Fibroblast of villous mesenchyme (primary cell): Measurements from ENCODE around the gene CCDC63. TPM values are rescaled to one million over a fixed set of nuclear protein-coding genes. Genes with fewer than 3 reads are reported as not detected.

Source experiments
- DNase-seq: peaks from one replicate; pipeline ENCODE4 v3.0.0-alpha.2; 2010; ENCODE audit warnings: low read depth
- H3K4me3 ChIP-seq: 2 replicates; pipeline ENCODE4 v1.5.1; 2011; ENCODE audit warnings: low read depth, mild to moderate bottlenecking, low read length
- CTCF ChIP-seq: IDR thresholded peaks from 2 replicates; pipeline ENCODE4 v1.5.1; 2012; ENCODE audit warnings: low read depth, mild to moderate bottlenecking, low read length; ENCODE audit not compliant: insufficient read depth
- total RNA-seq: library from RNA; depleted of rRNA; stranded (reverse); fragments of >200 nt; gene quantifications from 2 replicates; pipeline ENCODE4 v1.2.3, GENCODE V29; 2012

Gene CCDC63
- total RNA-seq, 1 donor = not detected

GRCh38 chr12:110888256-110888991, 41.6 kb downstream of the CCDC63 start:
- no peak for TF ChIP-seq CTCF
- H3K4me3 ChIP-seq = no peak overlapping the region
- DNase-seq = no peak

GRCh38 chr12:110889361-110889760, 42.6 kb downstream of the CCDC63 start:
- DNase-seq = no peak
- TF ChIP-seq CTCF = no peak
- no peak overlapping the region for H3K4me3 ChIP-seq

DNA sequence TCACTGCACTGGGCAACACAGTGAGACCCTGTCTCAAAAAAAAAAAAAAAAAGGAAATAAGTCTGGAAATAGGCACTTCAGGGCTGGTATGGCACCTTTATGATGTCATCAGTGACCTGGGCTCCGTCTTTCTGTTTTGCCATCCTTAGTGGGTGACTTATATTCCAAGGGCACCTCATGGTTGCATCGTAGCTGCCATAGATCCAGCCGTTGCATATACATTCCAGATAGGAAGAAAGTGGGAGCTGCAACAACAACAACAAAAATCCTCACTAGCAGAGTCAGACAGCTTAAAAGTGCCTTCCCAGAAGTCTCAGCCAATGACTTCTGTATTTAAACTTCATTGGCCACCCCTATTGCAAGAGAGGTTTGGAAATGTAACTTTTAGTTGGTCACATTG, 47.2 kb downstream of the CCDC63 start:
- TF ChIP-seq CTCF = no peak
- DNase-seq = no peak
- no peak overlapping the region for H3K4me3 ChIP-seq

DNA sequence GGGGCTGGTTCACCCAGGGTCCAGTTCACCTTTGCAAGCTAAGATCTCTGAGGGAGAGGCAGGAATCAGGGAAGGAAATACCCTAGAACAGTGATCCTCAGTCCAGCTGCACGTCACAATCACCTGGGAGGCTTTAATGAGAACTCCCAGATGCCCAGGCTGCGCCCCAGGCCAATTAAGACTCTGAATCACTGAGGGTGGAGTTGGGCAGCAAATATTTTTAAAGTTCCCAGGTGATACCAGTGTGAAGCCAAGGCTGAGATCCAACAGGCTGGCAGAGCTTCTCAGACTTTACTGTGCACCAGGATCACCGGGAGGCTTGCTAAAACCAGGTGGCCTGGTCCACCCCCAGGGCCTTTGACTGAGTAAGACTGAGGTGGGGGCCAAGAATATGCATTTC, 49.8 kb downstream of the CCDC63 start:
- TF ChIP-seq CTCF = no peak
- DNase-seq = no peak
- no peak overlapping the region for H3K4me3 ChIP-seq

DNA sequence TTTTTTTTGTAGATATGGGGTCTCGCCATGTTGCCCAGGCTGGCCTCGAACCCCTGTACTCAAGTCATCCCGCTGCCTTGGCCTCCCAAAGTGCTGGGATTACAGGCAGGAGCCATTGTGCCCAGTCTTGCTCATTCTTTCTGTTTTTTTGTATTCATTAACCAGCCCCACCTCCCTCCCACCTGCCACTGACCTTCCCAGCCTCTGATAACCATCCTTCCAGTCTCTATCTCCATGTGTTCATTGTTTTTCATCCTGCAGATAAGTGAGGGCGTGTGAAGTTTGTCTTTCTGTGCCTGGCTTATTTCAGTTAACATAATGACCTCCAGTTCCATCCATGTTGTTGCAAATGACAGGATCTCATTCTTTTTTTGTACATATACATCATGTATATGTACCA, 54.6 kb downstream of the CCDC63 start:
- DNase-seq = no peak
- H3K4me3 ChIP-seq = no peak overlapping the region
- TF ChIP-seq CTCF = no peak

GRCh38 chr12:110903511-110903910, 56.7 kb downstream of the CCDC63 start:
- TF ChIP-seq CTCF = no peak
- no peak overlapping the region for H3K4me3 ChIP-seq
- DNase-seq = no peak

- H3K4me3 ChIP-seq = no peak overlapping the region
- no peak for TF ChIP-seq CTCF
- DNase-seq = no peak
These were observed 59.3 kb downstream of the CCDC63 start for GRCh38 chr12:110906083-110906482.
